ENCODE measurements around the gene PAPOLA.

GRCh38 chr14:96511146-96511545 is 9.0 kb downstream of the PAPOLA start:
- no peak for TF ChIP-seq CTCF (conservative IDR thresholded peaks at IDR 0.05; ENCODE audit: low read length)
- TF ChIP-seq EZH2phosphoT487 (IDR thresholded peaks at IDR 0.05; ENCODE audit: borderline replicate concordance, low read depth, low read length), result no peak
